NCI-H69 (cell line): ENCODE results near the gene NGRN.
"Not testable (repeated sequence)": the region's sequence is repeated elsewhere in the genome, so short reads cannot be mapped to it uniquely, and the experiment has no call there.

ENCODE experiments used
- DNase-seq: peaks from one replicate; lab custom pipeline; 2025; lab: John Stamatoyannopoulos, UW

Gene NGRN

GRCh38 chr15:90281637-90282036 is 16.2 kb downstream of the NGRN start:
- not testable (repeated sequence) for DNase-seq

- peak; percentile 28 for DNase-seq
These were observed 21.2 kb downstream of the NGRN start for GRCh38 chr15:90286678-90287077.

- DNase-seq: no peak
These were observed 21.6 kb downstream of the NGRN start for GRCh38 chr15:90287101-90287500.

- DNase-seq: no peak
These were observed 22.5 kb downstream of the NGRN start for GRCh38 chr15:90287946-90288345.

- peak; percentile 74 for DNase-seq
These were observed 26.3 kb downstream of the NGRN start for GRCh38 chr15:90291679-90292356.

GRCh38 chr15:90293040-90293810 is 27.8 kb downstream of the NGRN start:
- peak; percentile 73 for DNase-seq

GRCh38 chr15:90294159-90294558 is 28.7 kb downstream of the NGRN start:
- DNase-seq: no peak

- peak; percentile 46 for DNase-seq
These were observed 29.3 kb downstream of the NGRN start for GRCh38 chr15:90294601-90295269.

GRCh38 chr15:90295270-90295648 is 29.8 kb downstream of the NGRN start:
- DNase-seq: peak; percentile 59

GRCh38 chr15:90296316-90296884 is 30.9 kb downstream of the NGRN start:
- not testable (repeated sequence) for DNase-seq

- DNase-seq: no peak
These were observed 31.5 kb downstream of the NGRN start for GRCh38 chr15:90297021-90297420.

GRCh38 chr15:90300541-90300940 is 35.1 kb downstream of the NGRN start:
- DNase-seq: no peak

- peak; percentile 73 for DNase-seq
These were observed 35.7 kb downstream of the NGRN start for GRCh38 chr15:90300988-90301706.

- no peak for DNase-seq
These were observed 36.3 kb downstream of the NGRN start for GRCh38 chr15:90301707-90302300.

GRCh38 chr15:90305355-90305754 is 39.9 kb downstream of the NGRN start:
- DNase-seq: not testable (repeated sequence)

GRCh38 chr15:90305932-90306331 is 40.5 kb downstream of the NGRN start:
- DNase-seq: no peak

- no peak for DNase-seq
These were observed 41.1 kb downstream of the NGRN start for GRCh38 chr15:90306560-90306959.

GRCh38 chr15:90307661-90308060 is 42.2 kb downstream of the NGRN start:
- no peak for DNase-seq

- DNase-seq: no peak
These were observed 43.5 kb downstream of the NGRN start for GRCh38 chr15:90309020-90309419.

GRCh38 chr15:90315278-90315982 is 50.0 kb downstream of the NGRN start:
- DNase-seq: no peak

GRCh38 chr15:90316139-90316538 is 50.7 kb downstream of the NGRN start:
- no peak for DNase-seq
